GM21717 (cell line): ENCODE results near the gene PRAMEF12.
"Not testable (repeated sequence)": the region's sequence is repeated elsewhere in the genome, so short reads cannot be mapped to it uniquely, and the experiment has no call there.

ENCODE experiments used
- ATAC-seq: cut with Tn5 transposase; IDR thresholded peaks from one replicate; pipeline ENCODE4 v1.9.1; 2021; ENCODE audit warnings: mild to moderate bottlenecking, moderate library complexity; ENCODE audit not compliant: unreplicated experiment

The PRAMEF12 gene

GRCh38 chr1:12769976-12770505 lies 3.5 kb upstream of the PRAMEF12 start:
- ATAC-seq = no peak

GRCh38 chr1:12770620-12771019 lies 2.9 kb upstream of the PRAMEF12 start:
- no peak for ATAC-seq

- ATAC-seq = no peak
Observed at GRCh38 chr1:12771186-12771585, 2.4 kb upstream of the PRAMEF12 start.

- ATAC-seq = no peak
Observed at GRCh38 chr1:12772520-12772919, 1.0 kb upstream of the PRAMEF12 start.

- no peak for ATAC-seq
Observed at GRCh38 chr1:12774801-12775345, 1.3 kb downstream of the PRAMEF12 start.

- ATAC-seq = no peak
Observed at GRCh38 chr1:12775443-12775842, 1.9 kb downstream of the PRAMEF12 start.

GRCh38 chr1:12776801-12777557 lies 3.4 kb downstream of the PRAMEF12 start:
- no peak for ATAC-seq

GRCh38 chr1:12778061-12778460 lies 4.5 kb downstream of the PRAMEF12 start:
- ATAC-seq = no peak

- no peak for ATAC-seq
Observed at GRCh38 chr1:12778907-12779306, 5.4 kb downstream of the PRAMEF12 start.

GRCh38 chr1:12781488-12781887 lies 8.0 kb downstream of the PRAMEF12 start:
- ATAC-seq = not testable (repeated sequence)

- not testable (repeated sequence) for ATAC-seq
Observed at GRCh38 chr1:12783783-12784182, 10.2 kb downstream of the PRAMEF12 start.

- not testable (repeated sequence) for ATAC-seq
Observed at GRCh38 chr1:12784729-12785128, 11.2 kb downstream of the PRAMEF12 start.

- ATAC-seq = not testable (repeated sequence)
Observed at GRCh38 chr1:12791097-12791496, 17.6 kb downstream of the PRAMEF12 start, which contains the start of gene PRAMEF1. Gene PRAMEF1 (plus strand): TSS chr1:12791397. CDS start chr1:12793228, 1,831 bp downstream.

GRCh38 chr1:12798911-12799310 lies 25.4 kb downstream of the PRAMEF12 start:
- ATAC-seq = no peak

GRCh38 chr1:12799730-12800129 lies 26.2 kb downstream of the PRAMEF12 start:
- ATAC-seq = no peak

- ATAC-seq = no peak
Observed at GRCh38 chr1:12809933-12810332, 36.4 kb downstream of the PRAMEF12 start.

GRCh38 chr1:12810691-12811408 lies 37.3 kb downstream of the PRAMEF12 start:
- no peak for ATAC-seq

- no peak for ATAC-seq
Observed at GRCh38 chr1:12811409-12811784, 37.9 kb downstream of the PRAMEF12 start.

GRCh38 chr1:12819061-12819460 lies 45.5 kb downstream of the PRAMEF12 start:
- ATAC-seq = not testable (repeated sequence)
